ENCODE measurements around the gene FSCB. TPM values are rescaled to one million over a fixed set of nuclear protein-coding genes. Genes with fewer than 3 reads are reported as not detected.

Gene FSCB
- total RNA-seq, 1 experiment from 2014 or later = not detected

DNA sequence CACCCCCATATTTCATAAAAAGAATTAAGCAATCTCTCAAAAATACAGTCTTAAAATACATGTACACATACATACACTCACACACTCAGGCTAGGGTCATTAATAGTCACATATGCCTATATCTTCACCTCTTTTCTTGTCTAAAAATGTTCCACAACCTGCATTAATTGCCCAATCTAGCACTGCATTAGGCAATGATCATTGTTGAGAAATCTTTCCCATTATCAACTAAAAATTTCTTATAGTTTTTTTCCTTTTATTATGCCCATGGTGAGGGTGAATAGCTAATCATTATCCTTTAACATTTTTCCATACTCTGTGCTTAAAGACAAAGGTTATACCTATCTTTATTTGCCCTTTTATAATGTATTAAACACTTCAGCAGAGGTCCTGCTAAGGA is 38.3 kb downstream of the FSCB start:
- H3K9me3 Mint-ChIP-seq (ENCODE audit: unreplicated experiment) = peaks cover 16% of the 10 kb centered on the region
- intact Hi-C loops (cut with micrococcal nuclease; ENCODE audit: unreplicated experiment) = no loop called here
- no peaks in the 10 kb centered on the region for H3K36me3 ChIP-seq (ENCODE audit: control insufficient read depth, insufficient read depth, low read length)
- H3K4me3 Mint-ChIP-seq (ENCODE audit: unreplicated experiment) = no peak overlapping the region
- ChIA-PET POLR2A (no interaction called here), CTCF (no interaction called here)
- no peak for DNase-seq
- no TSS peak for BruUV-seq (replicated peaks)
- H3K4me1 ChIP-seq = no peaks in the 10 kb centered on the region
- no peaks in the 10 kb centered on the region for H3K27me3 ChIP-seq (replicated peaks; ENCODE audit: control insufficient read depth, insufficient read depth, low read length)
- TF ChIP-seq CTCF (IDR thresholded peaks at IDR 0.05; ENCODE audit: insufficient read depth in 1 of 2, low read depth in 1 of 2, low read length in 1 of 2, severe bottlenecking in 1 of 2, unreplicated experiment in 1 of 2) = no peak
- no peaks in the 10 kb centered on the region for H3K36me3 Mint-ChIP-seq (ENCODE audit: insufficient read depth, unreplicated experiment)
- no peak overlapping the region for H3K4me3 ChIP-seq (ENCODE audit: low read depth, low read length)
- no peaks in the 10 kb centered on the region for H3K4me1 Mint-ChIP-seq (ENCODE audit: low read depth, unreplicated experiment)
- H3K27ac Mint-ChIP-seq (ENCODE audit: unreplicated experiment) = no peak overlapping the region
- H3K27me3 Mint-ChIP-seq (ENCODE audit: insufficient read depth, unreplicated experiment) = peaks cover 3% of the 10 kb centered on the region
- H3K9me3 ChIP-seq = no peaks in the 10 kb centered on the region

DNA sequence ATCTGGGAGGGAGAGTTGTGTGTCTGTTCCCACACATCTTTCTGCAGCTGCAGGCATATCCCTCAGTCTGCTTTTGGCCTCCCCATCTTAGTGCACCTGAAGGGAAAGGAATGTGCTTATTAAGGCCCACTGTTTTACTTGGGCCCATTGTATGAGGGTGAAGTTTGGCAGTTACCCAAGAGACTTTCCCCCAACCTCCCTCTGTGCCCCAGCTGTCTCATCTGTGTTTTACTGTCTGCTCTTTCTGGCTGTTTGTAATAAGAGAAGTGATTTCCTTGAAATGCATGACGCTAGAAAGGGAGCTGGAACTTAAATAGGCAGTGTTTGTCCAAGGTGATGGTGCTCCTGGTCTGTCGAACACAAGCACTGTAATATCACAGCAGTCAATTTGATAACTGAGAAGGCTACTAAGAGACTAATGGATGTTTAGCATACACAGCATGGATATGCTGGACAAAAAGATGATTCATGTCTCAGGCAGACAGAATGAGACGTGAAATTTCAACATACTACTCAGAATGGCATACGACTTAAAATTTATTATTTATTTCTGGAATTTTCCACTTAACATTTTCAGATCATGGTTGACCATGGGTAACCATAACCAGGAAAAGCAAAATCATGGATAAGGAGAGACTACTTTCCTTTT is 43.6 kb downstream of the FSCB start:
- intact Hi-C loops (cut with micrococcal nuclease; ENCODE audit: unreplicated experiment) = no loop called here
- no peak overlapping the region for H3K4me3 Mint-ChIP-seq (ENCODE audit: unreplicated experiment)
- ChIA-PET POLR2A (no interaction called here), CTCF (no interaction called here)
- no peaks in the 10 kb centered on the region for H3K4me1 ChIP-seq
- H3K9me3 ChIP-seq = no peaks in the 10 kb centered on the region
- H3K27me3 Mint-ChIP-seq (ENCODE audit: insufficient read depth, unreplicated experiment) = peaks cover 3% of the 10 kb centered on the region
- BruUV-seq (replicated peaks) = no TSS peak
- H3K4me3 ChIP-seq (ENCODE audit: low read depth, low read length) = no peak overlapping the region
- TF ChIP-seq CTCF (IDR thresholded peaks at IDR 0.05; ENCODE audit: insufficient read depth in 1 of 2, low read depth in 1 of 2, low read length in 1 of 2, severe bottlenecking in 1 of 2, unreplicated experiment in 1 of 2) = no peak
- no peaks in the 10 kb centered on the region for H3K36me3 ChIP-seq (ENCODE audit: control insufficient read depth, insufficient read depth, low read length)
- H3K27me3 ChIP-seq (replicated peaks; ENCODE audit: control insufficient read depth, insufficient read depth, low read length) = no peaks in the 10 kb centered on the region
- peaks cover 15% of the 10 kb centered on the region for H3K9me3 Mint-ChIP-seq (ENCODE audit: unreplicated experiment)
- DNase-seq = no peak
- no peaks in the 10 kb centered on the region for H3K36me3 Mint-ChIP-seq (ENCODE audit: insufficient read depth, unreplicated experiment)
- no peak overlapping the region for H3K27ac Mint-ChIP-seq (ENCODE audit: unreplicated experiment)
- H3K4me1 Mint-ChIP-seq (ENCODE audit: low read depth, unreplicated experiment) = no peaks in the 10 kb centered on the region

DNA sequence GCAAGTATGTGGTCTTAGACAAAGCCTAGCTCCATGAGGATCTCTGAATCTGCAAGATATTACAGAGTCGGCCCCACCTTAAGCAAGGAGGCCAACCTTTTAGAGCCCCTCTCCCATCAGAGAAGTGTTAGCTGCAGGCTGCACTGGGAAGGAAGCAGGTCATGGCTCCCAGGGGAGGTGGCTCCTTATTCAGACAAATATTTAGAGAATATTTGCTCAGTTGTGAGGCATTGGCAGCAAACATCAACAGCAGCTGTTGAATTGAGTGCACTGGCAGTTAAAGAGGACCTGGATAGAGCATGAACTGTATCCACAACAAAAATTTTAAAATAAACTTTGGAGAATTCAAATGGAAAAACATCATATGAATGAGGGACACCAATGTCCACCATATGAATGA is 44.7 kb downstream of the FSCB start:
- no peaks in the 10 kb centered on the region for H3K9me3 ChIP-seq
- no peaks in the 10 kb centered on the region for H3K27me3 ChIP-seq (replicated peaks; ENCODE audit: control insufficient read depth, insufficient read depth, low read length)
- ChIA-PET POLR2A (no interaction called here), CTCF (no interaction called here)
- H3K4me3 ChIP-seq (ENCODE audit: low read depth, low read length) = no peak overlapping the region
- H3K36me3 Mint-ChIP-seq (ENCODE audit: insufficient read depth, unreplicated experiment) = no peaks in the 10 kb centered on the region
- H3K36me3 ChIP-seq (ENCODE audit: control insufficient read depth, insufficient read depth, low read length) = no peaks in the 10 kb centered on the region
- H3K4me1 ChIP-seq = no peaks in the 10 kb centered on the region
- DNase-seq = no peak
- no peak overlapping the region for H3K27ac Mint-ChIP-seq (ENCODE audit: unreplicated experiment)
- peaks cover 13% of the 10 kb centered on the region for H3K9me3 Mint-ChIP-seq (ENCODE audit: unreplicated experiment)
- no TSS peak for BruUV-seq (replicated peaks)
- intact Hi-C loops (cut with micrococcal nuclease; ENCODE audit: unreplicated experiment) = no loop called here
- no peak overlapping the region for H3K4me3 Mint-ChIP-seq (ENCODE audit: unreplicated experiment)
- TF ChIP-seq CTCF (IDR thresholded peaks at IDR 0.05; ENCODE audit: insufficient read depth in 1 of 2, low read depth in 1 of 2, low read length in 1 of 2, severe bottlenecking in 1 of 2, unreplicated experiment in 1 of 2) = no peak
- H3K27me3 Mint-ChIP-seq (ENCODE audit: insufficient read depth, unreplicated experiment) = no peaks in the 10 kb centered on the region
- no peaks in the 10 kb centered on the region for H3K4me1 Mint-ChIP-seq (ENCODE audit: low read depth, unreplicated experiment)
